Osteoblast (primary cell): Measurements from ENCODE around the gene NDE1. TPM values are rescaled to one million over a fixed set of nuclear protein-coding genes. Genes with fewer than 3 reads are reported as not detected.

ENCODE experiments used
- DNase-seq: peaks from one replicate; pipeline ENCODE4 v3.0.0; 2011; ENCODE audit warnings: low spot score, mixed read lengths; ENCODE audit not compliant: insufficient read length; ENCODE audit errors: missing footprints
- H2AFZ ChIP-seq: 2 replicates; pipeline ENCODE4 v1.6.0; 2011; ENCODE audit warnings: mild to moderate bottlenecking, low read length
- H3K27ac ChIP-seq: 2 replicates; pipeline ENCODE4 v1.5.1; 2011; ENCODE audit warnings: mild to moderate bottlenecking, low read depth, low read length, moderate library complexity
- H3K27me3 ChIP-seq: 2 replicates; pipeline ENCODE4 v1.6.0; 2012; ENCODE audit warnings: mild to moderate bottlenecking, control low read depth, inconsistent platforms, low read length, moderate library complexity; ENCODE audit not compliant: insufficient read depth
- H3K36me3 ChIP-seq: 2 replicates; pipeline ENCODE4 v1.5.1; 2011; ENCODE audit warnings: mild to moderate bottlenecking, low read length, control low read depth, moderate library complexity; ENCODE audit not compliant: insufficient read depth
- H3K4me1 ChIP-seq: 2 replicates; pipeline ENCODE4 v1.5.1; 2011; ENCODE audit warnings: mild to moderate bottlenecking, low read length, control low read depth, moderate library complexity; ENCODE audit not compliant: insufficient read depth
- H3K4me2 ChIP-seq: 2 replicates; pipeline ENCODE4 v1.6.0; 2011; ENCODE audit warnings: mild to moderate bottlenecking, low read length; ENCODE audit not compliant: insufficient read depth
- H3K4me3 ChIP-seq: fragments of 200-600 bp; sonication (generic); 3 replicates; pipeline ENCODE4 v1.5.1; 2012; ENCODE audit warnings: mild to moderate bottlenecking, low read length, inconsistent platforms; ENCODE audit not compliant: insufficient read depth
- H3K79me2 ChIP-seq: 2 replicates; pipeline ENCODE4 v1.6.0; 2012; ENCODE audit warnings: mild to moderate bottlenecking, low read length, control low read depth, inconsistent platforms; ENCODE audit not compliant: insufficient read depth
- H3K9me3 ChIP-seq: 2 replicates; pipeline ENCODE4 v1.5.1; 2011; ENCODE audit warnings: low read depth, low read length, control low read depth
- H4K20me1 ChIP-seq: 2 replicates; pipeline ENCODE4 v1.6.0; 2012; ENCODE audit warnings: mild to moderate bottlenecking, low read length, control low read depth; ENCODE audit not compliant: insufficient read depth
- CTCF ChIP-seq: IDR thresholded peaks from 2 replicates; pipeline ENCODE4 v1.5.1; 2011; ENCODE audit warnings: mild to moderate bottlenecking, low read depth, low read length, moderate library complexity; ENCODE audit errors: extremely low read depth
- total RNA-seq: library from RNA; depleted of rRNA; stranded (reverse); fragments of >200 nt; gene quantifications from 2 replicates; pipeline ENCODE4 v1.2.3, GENCODE V29; 2012

NDE1 gene
- total RNA-seq, 1 donor: 31.5 TPM

GRCh38 chr16:15708096-15708495 is 58.1 kb downstream of the NDE1 start:
- H3K36me3 ChIP-seq: peaks cover under 1% of the 10 kb centered on the region
- no peaks in the 10 kb centered on the region for H3K4me1 ChIP-seq
- no peaks in the 10 kb centered on the region for H3K27me3 ChIP-seq
- no peak overlapping the region for H3K4me3 ChIP-seq
- H3K4me2 ChIP-seq: peak overlapping the region; percentile 21
- peaks cover 5% of the 10 kb centered on the region for H4K20me1 ChIP-seq
- H3K9me3 ChIP-seq: no peaks in the 10 kb centered on the region
- H2AFZ ChIP-seq: no peak overlapping the region
- no peak for DNase-seq
- no peak for TF ChIP-seq CTCF
- H3K27ac ChIP-seq: peak overlapping the region; percentile 10
- peaks cover 2% of the 10 kb centered on the region for H3K79me2 ChIP-seq

DNA sequence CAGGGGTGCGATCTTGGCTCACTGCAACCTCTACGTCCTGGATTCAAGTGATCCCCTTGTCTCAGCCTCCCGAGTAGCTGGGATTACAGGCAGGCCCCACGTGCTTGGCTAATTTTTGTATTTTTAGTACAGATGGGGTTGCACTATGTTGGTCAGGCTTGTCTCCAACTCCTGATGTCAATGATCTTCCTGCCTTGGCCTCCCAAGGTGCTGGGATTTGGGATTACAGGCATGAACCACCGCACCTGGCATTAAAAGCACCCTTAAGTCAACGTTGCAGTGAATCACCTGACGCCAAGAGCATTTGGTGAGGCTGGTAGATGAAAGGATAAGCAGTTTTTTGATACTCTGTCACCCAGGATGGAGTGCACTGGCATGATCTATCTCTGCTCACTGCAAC is 59.0 kb downstream of the NDE1 start:
- no peak for TF ChIP-seq CTCF
- no peak for DNase-seq

GRCh38 chr16:15714393-15715172 is 64.5 kb downstream of the NDE1 start:
- Histone ChIP-seq H3K36me3 (peaks cover 4% of the 10 kb centered on the region), H3K4me3 (no peak overlapping the region), H3K4me1 (no peaks in the 10 kb centered on the region), H3K27ac (no peak overlapping the region), H3K27me3 (no peaks in the 10 kb centered on the region), H3K79me2 (no peaks in the 10 kb centered on the region), H3K4me2 (no peak overlapping the region), H2AFZ (no peak overlapping the region), H4K20me1 (no peaks in the 10 kb centered on the region), H3K9me3 (no peaks in the 10 kb centered on the region)
- DNase-seq: no peak
- TF ChIP-seq CTCF: no peak

More for the DNA sequence above, 59.0 kb downstream of the NDE1 start:
- Histone ChIP-seq H3K36me3 (no peaks in the 10 kb centered on the region), H3K4me1 (no peaks in the 10 kb centered on the region), H4K20me1 (peaks cover 3% of the 10 kb centered on the region), H3K4me2 (no peak overlapping the region), H3K9me3 (no peaks in the 10 kb centered on the region), H3K4me3 (no peak overlapping the region), H3K27ac (no peak overlapping the region), H3K27me3 (no peaks in the 10 kb centered on the region), H2AFZ (no peak overlapping the region), H3K79me2 (no peaks in the 10 kb centered on the region)

GRCh38 chr16:15715221-15715620 is 65.2 kb downstream of the NDE1 start:
- Histone ChIP-seq H3K9me3 (no peaks in the 10 kb centered on the region), H2AFZ (no peak overlapping the region), H3K4me1 (no peaks in the 10 kb centered on the region), H3K27ac (no peak overlapping the region), H3K4me2 (no peak overlapping the region), H3K36me3 (peaks cover 4% of the 10 kb centered on the region), H3K79me2 (no peaks in the 10 kb centered on the region), H4K20me1 (no peaks in the 10 kb centered on the region), H3K27me3 (no peaks in the 10 kb centered on the region), H3K4me3 (no peak overlapping the region)
- TF ChIP-seq CTCF: no peak
- no peak for DNase-seq
